AG09309 (cell line): ENCODE measurements around the gene NAPG.

Experiments
- DNase-seq: peaks from one replicate; pipeline ENCODE4 v3.0.0-alpha.2; 2010; ENCODE audit warnings: low read depth
- H3K4me3 ChIP-seq: 2 replicates; pipeline ENCODE4 v1.5.1; 2011; ENCODE audit warnings: mild to moderate bottlenecking, low read depth, low read length, moderate library complexity; ENCODE audit not compliant: control insufficient read depth
- CTCF ChIP-seq: IDR thresholded peaks from 2 replicates; pipeline ENCODE4 v1.5.1; 2011; ENCODE audit warnings: mild to moderate bottlenecking, low read depth, low read length, inconsistent platforms; ENCODE audit not compliant: insufficient read depth, control insufficient read depth; ENCODE audit errors: missing control alignments

NAPG gene

GRCh38 chr18:10482985-10483949 is 42.6 kb upstream of the NAPG start:
- DNase-seq, result no peak
- no peak overlapping the region for H3K4me3 ChIP-seq
- TF ChIP-seq CTCF, result no peak

- DNase-seq, result no peak
- no peak for TF ChIP-seq CTCF
- no peak overlapping the region for H3K4me3 ChIP-seq
Measured at GRCh38 chr18:10485475-10485874, 40.4 kb upstream of the NAPG start.

GRCh38 chr18:10486362-10486761 is 39.5 kb upstream of the NAPG start:
- no peak for DNase-seq
- no peak for TF ChIP-seq CTCF
- no peak overlapping the region for H3K4me3 ChIP-seq

- no peak overlapping the region for H3K4me3 ChIP-seq
- TF ChIP-seq CTCF, result no peak
Measured at GRCh38 chr18:10487154-10487553, 38.7 kb upstream of the NAPG start.

GRCh38 chr18:10488017-10488416 is 37.8 kb upstream of the NAPG start:
- no peak overlapping the region for H3K4me3 ChIP-seq
- TF ChIP-seq CTCF, result no peak
- no peak for DNase-seq

More at GRCh38 chr18:10487154-10487553, 38.7 kb upstream of the NAPG start:
- no peak for DNase-seq

- H3K4me3 ChIP-seq, result no peak overlapping the region
- DNase-seq, result no peak
- TF ChIP-seq CTCF, result no peak
Measured at GRCh38 chr18:10490401-10491165, 35.2 kb upstream of the NAPG start.
